ENCODE data around the gene GAL. TPM values are rescaled to one million over a fixed set of nuclear protein-coding genes. Genes with fewer than 3 reads are reported as not detected.

Gene GAL
- total and polyA plus RNA-seq, 2 of the 13 experiments (the other 11 are each of a cell fraction or from before 2014, with no cell fraction given) = not detected

DNA sequence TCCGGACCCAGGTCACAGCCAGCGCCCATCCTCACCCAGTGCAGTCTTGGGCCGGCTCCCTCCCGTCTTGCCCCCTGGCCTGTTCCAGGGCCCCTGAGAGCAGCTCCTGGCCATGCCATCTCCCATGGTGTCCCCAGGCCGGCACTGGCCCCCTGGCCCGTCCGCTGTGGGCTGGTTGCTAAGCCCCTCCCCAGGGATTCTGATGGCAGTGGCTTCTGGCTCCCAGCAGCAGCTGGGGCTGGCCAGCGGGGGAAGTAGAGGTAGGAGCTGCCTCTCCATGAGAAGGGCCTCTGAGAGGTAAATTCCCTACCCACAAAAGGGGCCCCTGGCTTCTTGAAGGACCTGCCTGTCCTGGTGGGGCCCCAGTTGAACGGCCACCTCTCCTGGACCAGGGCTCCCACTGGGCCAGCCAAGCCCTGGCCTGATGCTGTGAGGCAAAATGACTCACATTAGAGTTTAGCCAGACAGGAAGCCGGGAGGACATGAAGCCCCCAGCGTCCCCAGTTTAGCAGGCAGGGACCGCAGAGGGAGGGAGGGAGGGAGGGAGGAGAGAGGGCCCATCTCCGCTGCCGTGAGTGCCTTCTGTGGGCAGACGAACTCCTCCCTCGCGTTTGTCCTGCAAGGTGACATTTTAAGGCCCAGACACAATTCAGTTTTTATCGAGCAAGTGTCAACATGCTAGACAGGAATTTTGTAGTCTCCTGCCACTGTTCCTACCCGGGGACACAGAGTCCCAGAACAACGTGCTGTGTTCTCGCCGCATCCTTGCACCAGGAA lies 32.9 kb upstream of the GAL start:
- Histone ChIP-seq H3K27me3 (ENCODE audit: control insufficient read depth in 1 of 2, insufficient read depth in 2 of 2, low read length in 2 of 2) (peaks cover 8 to 45% of the 10 kb centered on the region in 2 experiments; a peak in 4 of 5 replicates), H3K79me2 (ENCODE audit: insufficient read depth, low read length) (no peaks in the 10 kb centered on the region), H2AFZ (ENCODE audit: low read length) (no peak overlapping the region), H3K9ac (ENCODE audit: insufficient read depth, low read depth, low read length) (no peak overlapping the region), H3K9me3 (ENCODE audit: low read length) (no peaks in the 10 kb centered on the region), H3K27ac (ENCODE audit: extremely low read length, insufficient read depth, low read length) (no peak overlapping the region), H3K36me3 (replicated peaks in 1 of 2; ENCODE audit: control insufficient read depth in 1 of 2, insufficient read depth in 2 of 2, low read length in 2 of 2) (no peaks in the 10 kb centered on the region), H3K4me2 (ENCODE audit: low read depth, low read length) (no peak overlapping the region), H3K4me3 (replicated peaks in 1 of 3; ENCODE audit: insufficient read depth in 1 of 3, low read depth in 2 of 3, low read length in 3 of 3) (no peak overlapping the region), H4K20me1 (ENCODE audit: insufficient read depth, low read length) (no peaks in the 10 kb centered on the region), H3K4me1 (ENCODE audit: insufficient read depth, low read length) (no peaks in the 10 kb centered on the region)
- no peak for FAIRE-seq
- in situ Hi-C loops (cut with HindIII; ENCODE audit: extremely low pct_ligation_motif_present, low pct_unique_long_range_greater_than_20kb) (no loop called here), intact Hi-C loops (cut with micrococcal nuclease; ENCODE audit: unreplicated experiment) (loop anchor here (10.0 kb wide), 1 partner anchor 153 kb away; no protein-coding TSS in a partner anchor)
- no TSS peak for BruUV-seq (replicated peaks)
- DNase-seq (ENCODE audit: low spot score) = no peak
- TF ChIP-seq TAF1 (CRISPR knock-in tag; IDR thresholded peaks at IDR 0.05) = no peak
- no peak for TF ChIP-seq ZNF20 (CRISPR knock-in tag; IDR thresholded peaks at IDR 0.05)
- TF ChIP-seq MAX (IDR thresholded peaks at IDR 0.05) = no peak
- no peak for TF ChIP-seq TOE1 (CRISPR knock-in tag; IDR thresholded peaks at IDR 0.05)
- no peak for TF ChIP-seq ZSCAN9 (CRISPR knock-in tag; IDR thresholded peaks at IDR 0.05; ENCODE audit: borderline replicate concordance)
- ChIA-PET POLR2A (no interaction called here), CTCF (ENCODE audit: low intra/inter-chr PET ratio, low total read pairs) (no interaction called here)
- 23% methylated on average over 13 of the region's 22 CpGs for WGBS (ENCODE audit: low lambda C conversion rate)
- no peak; the same call in 2 of the 3 replicates for ATAC-seq

DNA sequence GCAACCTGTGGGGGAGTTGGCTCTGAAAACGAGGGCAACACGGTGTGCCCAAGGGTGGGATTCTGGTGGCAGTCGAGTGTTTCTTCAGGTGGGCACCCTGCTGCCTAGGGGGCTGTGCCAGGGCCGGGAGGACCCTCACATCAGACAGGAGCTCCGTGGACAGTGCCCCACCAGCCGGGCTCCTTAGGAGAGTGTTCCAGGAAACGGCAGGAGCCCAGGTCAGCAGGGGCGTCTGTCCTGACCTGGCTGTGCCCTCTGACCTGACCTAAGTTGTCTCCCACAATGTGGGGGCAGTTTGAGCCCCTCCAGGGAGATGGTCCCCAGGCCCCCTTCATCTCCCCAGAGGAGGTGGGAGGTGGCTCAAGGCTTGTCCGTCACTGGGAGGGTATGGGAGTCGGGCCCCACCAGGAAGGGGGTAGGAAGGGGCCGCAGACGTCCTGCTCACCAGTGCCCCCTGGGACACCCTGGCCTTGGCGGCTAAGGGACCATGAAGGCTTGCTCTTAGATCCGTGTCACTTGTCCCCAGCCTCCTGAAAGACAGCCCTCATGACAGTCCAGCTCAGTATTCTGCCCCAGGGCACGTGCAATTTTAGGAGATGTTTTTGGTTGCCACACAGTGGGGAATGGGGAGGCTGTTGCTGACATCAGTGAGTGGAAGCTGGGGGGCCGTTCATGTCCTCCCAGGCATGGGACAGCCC lies 32.2 kb upstream of the GAL start:
- Histone ChIP-seq H4K20me1 (ENCODE audit: insufficient read depth, low read length) (no peaks in the 10 kb centered on the region), H3K27me3 (ENCODE audit: control insufficient read depth in 1 of 2, insufficient read depth in 2 of 2, low read length in 2 of 2) (peaks cover 9 to 49% of the 10 kb centered on the region in 2 experiments; a peak in 4 of 5 replicates)
- no peak for FAIRE-seq

More for the DNA sequence above, 32.2 kb upstream of the GAL start:
- Histone ChIP-seq H3K9ac (ENCODE audit: insufficient read depth, low read depth, low read length) (no peak overlapping the region), H3K4me2 (ENCODE audit: low read depth, low read length) (no peak overlapping the region), H3K79me2 (ENCODE audit: insufficient read depth, low read length) (no peaks in the 10 kb centered on the region), H3K9me3 (ENCODE audit: low read length) (no peaks in the 10 kb centered on the region), H2AFZ (ENCODE audit: low read length) (no peak overlapping the region), H3K36me3 (replicated peaks in 1 of 2; ENCODE audit: control insufficient read depth in 1 of 2, insufficient read depth in 2 of 2, low read length in 2 of 2) (no peaks in the 10 kb centered on the region), H3K4me3 (replicated peaks in 1 of 3; ENCODE audit: insufficient read depth in 1 of 3, low read depth in 2 of 3, low read length in 3 of 3) (no peak overlapping the region), H3K4me1 (ENCODE audit: insufficient read depth, low read length) (no peaks in the 10 kb centered on the region), H3K27ac (ENCODE audit: extremely low read length, insufficient read depth, low read length) (no peak overlapping the region)
- ChIA-PET POLR2A (no interaction called here), CTCF (ENCODE audit: low intra/inter-chr PET ratio, low total read pairs) (no interaction called here)
- BruUV-seq (replicated peaks) = no TSS peak
- TF ChIP-seq MAF1 (CRISPR knock-in tag; IDR thresholded peaks at IDR 0.05; ENCODE audit: borderline replicate concordance) (no peak), ZBTB33 (CRISPR knock-in tag; IDR thresholded peaks at IDR 0.05) (peak; percentile 33; the same call in 1 of the 2 replicates)
- intact Hi-C loops (cut with micrococcal nuclease; ENCODE audit: unreplicated experiment) (loop anchor here (10.0 kb wide), 1 partner anchor 153 kb away; no protein-coding TSS in a partner anchor), in situ Hi-C loops (cut with HindIII; ENCODE audit: extremely low pct_ligation_motif_present, low pct_unique_long_range_greater_than_20kb) (no loop called here)
- WGBS (ENCODE audit: low lambda C conversion rate) = 2% methylated on average over 7 of the region's 16 CpGs
- DNase-seq (ENCODE audit: low spot score) (no peak), ATAC-seq (peak; percentile 39; the same call in 2 of the 3 replicates)
